GM21526 (cell line): ENCODE data around the gene R3HDM1.
A peak's percentile ranks its signal among the peaks of the same experiment; 100 is the strongest.
"Not testable (repeated sequence)": the region's sequence is repeated elsewhere in the genome, so short reads cannot be mapped to it uniquely, and the experiment has no call there.

Source experiments
- ATAC-seq: cut with Tn5 transposase; IDR thresholded peaks from one replicate; pipeline ENCODE4 v1.9.1; 2021; ENCODE audit warnings: moderate library complexity; ENCODE audit not compliant: unreplicated experiment, low FRiP score

R3HDM1 gene

GRCh38 chr2:135637456-135638087, 106.3 kb downstream of the R3HDM1 start:
- ATAC-seq: no peak

- no peak for ATAC-seq
Measured at GRCh38 chr2:135638825-135639224, 107.5 kb downstream of the R3HDM1 start.

GRCh38 chr2:135641156-135642068, 110.1 kb downstream of the R3HDM1 start:
- no peak for ATAC-seq

GRCh38 chr2:135647836-135648579, 116.7 kb downstream of the R3HDM1 start:
- ATAC-seq: no peak

- ATAC-seq: no peak
Measured at GRCh38 chr2:135650721-135651120, 119.4 kb downstream of the R3HDM1 start.

GRCh38 chr2:135651717-135652116, 120.4 kb downstream of the R3HDM1 start:
- ATAC-seq: no peak

GRCh38 chr2:135654239-135654638, 123.0 kb downstream of the R3HDM1 start:
- not testable (repeated sequence) for ATAC-seq

GRCh38 chr2:135657806-135658582, 126.7 kb downstream of the R3HDM1 start:
- no peak for ATAC-seq

- ATAC-seq: no peak
Measured at GRCh38 chr2:135662088-135662487, 130.8 kb downstream of the R3HDM1 start.

GRCh38 chr2:135663148-135663700, 131.9 kb downstream of the R3HDM1 start:
- ATAC-seq: no peak

GRCh38 chr2:135664623-135665068, 133.4 kb downstream of the R3HDM1 start:
- peak; percentile 76 for ATAC-seq

- ATAC-seq: no peak
Measured at GRCh38 chr2:135667045-135667444, 135.8 kb downstream of the R3HDM1 start.

GRCh38 chr2:135674453-135674852, 143.2 kb downstream of the R3HDM1 start:
- no peak for ATAC-seq

- no peak for ATAC-seq
Measured at GRCh38 chr2:135676031-135676430, 144.7 kb downstream of the R3HDM1 start.

GRCh38 chr2:135679125-135679524, 147.8 kb downstream of the R3HDM1 start:
- no peak for ATAC-seq

GRCh38 chr2:135685361-135685760, 154.1 kb downstream of the R3HDM1 start:
- ATAC-seq: no peak

- no peak for ATAC-seq
Measured at GRCh38 chr2:135688978-135689377, 157.7 kb downstream of the R3HDM1 start.

GRCh38 chr2:135689679-135690078, 158.4 kb downstream of the R3HDM1 start:
- ATAC-seq: no peak

GRCh38 chr2:135694711-135695110, 163.4 kb downstream of the R3HDM1 start:
- no peak for ATAC-seq

GRCh38 chr2:135698838-135699237, 167.6 kb downstream of the R3HDM1 start:
- no peak for ATAC-seq
